ENCODE results near the gene GPR31.
"Not testable (repeated sequence)": the region's sequence is repeated elsewhere in the genome, so short reads cannot be mapped to it uniquely, and the experiment has no call there.

GPR31 gene

GRCh38 chr6:167167699-167168098 is 9.9 kb upstream of the GPR31 start:
- DNase-seq (ENCODE audit: low read depth, low spot score) = not testable (repeated sequence)

DNA sequence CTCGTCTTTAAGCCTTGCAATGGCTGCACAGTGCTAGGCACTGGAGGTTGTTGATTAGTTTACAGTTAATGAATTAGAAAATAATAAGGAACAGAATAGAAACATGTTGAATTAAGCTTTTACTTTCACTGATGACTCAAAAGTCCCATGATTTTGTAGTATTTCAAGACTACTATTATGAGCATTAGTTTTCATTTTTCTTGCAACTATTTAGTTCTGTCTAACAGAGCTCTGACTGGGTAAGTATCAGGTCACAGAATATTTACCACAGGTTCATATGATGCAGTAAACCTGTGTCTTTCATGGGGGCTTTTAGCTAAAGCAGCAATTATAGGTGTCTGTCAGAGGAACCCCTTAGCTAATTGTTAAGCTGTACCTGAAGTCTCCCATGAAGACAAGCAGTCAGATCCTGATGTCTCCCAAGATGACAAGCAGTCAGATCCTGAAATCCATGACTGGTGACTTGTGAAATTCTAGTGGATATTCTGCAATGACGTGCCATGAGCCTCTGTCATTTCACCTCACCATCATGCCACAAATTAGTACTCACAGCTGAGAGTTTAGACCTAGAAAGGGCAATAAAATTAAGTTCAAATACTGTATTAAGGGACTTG is 8.2 kb upstream of the GPR31 start:
- no peak for DNase-seq (ENCODE audit: low read depth, low spot score)

DNA sequence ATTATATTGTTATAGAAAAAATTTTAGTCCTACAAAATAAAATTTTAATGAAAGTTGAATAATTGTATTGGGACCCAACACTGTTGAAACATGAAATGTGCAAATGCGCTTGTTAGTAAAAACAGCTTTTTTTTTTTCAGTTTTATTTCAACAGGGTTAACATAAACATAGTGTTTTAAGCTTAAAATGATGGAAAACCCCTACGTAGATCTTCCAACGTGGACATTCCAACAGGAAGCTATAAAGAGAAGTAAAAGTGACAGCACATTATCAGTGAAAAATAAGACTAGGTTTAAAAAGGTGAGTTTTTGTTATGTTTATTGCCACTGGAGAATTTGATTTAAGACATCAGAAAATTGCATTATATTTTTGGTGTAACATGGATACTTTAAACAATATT is 6.5 kb upstream of the GPR31 start:
- no peak for DNase-seq (ENCODE audit: low read depth, low spot score)

DNA sequence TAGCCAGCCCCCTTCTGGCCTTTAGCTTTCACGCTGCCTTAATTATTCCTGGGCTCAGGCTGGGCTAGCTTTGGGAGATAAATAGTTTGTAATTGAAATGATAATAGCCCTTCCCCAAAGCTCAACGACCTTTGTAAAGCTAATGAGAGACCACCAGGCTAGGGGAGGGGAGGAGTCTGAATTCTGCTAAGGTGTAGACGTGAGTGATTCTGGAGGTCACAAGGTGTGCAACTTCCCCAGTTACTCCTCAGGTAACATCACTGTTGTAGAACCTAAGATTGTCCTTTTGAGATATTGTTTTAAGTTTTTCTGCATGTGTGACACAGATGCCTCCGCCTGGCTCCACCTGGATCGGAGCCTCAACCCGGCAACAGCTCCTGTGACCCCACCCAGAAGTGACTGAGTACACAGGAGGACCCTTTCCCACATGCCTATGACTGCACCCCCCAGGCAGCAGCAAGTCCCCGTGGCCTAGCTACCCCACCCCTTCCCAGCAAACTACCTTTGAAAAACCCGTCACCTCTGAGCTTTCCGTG is 5.8 kb upstream of the GPR31 start:
- DNase-seq (ENCODE audit: low read depth, low spot score) = no peak

DNA sequence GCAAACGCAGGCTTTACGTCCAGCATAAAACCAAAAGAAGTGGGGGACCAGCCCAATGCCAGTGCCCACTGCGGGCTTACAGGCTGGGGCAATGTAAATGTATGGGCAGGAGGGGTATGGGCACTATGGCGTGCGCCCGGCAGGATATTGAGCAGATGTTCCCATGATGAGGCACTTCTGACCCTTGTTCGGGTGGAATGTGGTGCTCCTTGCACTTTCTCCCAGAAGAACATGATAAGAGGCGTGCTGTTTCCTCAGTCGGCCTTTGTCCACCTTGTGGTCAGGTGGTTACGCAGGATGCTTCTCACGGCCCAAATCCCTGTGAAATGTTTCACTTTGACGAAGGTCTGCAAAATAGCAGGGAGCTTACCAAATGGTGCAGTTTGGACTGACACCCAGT is 4.8 kb upstream of the GPR31 start:
- DNase-seq (ENCODE audit: low read depth, low spot score) = no peak

GRCh38 chr6:167161851-167162467 is 4.2 kb upstream of the GPR31 start:
- DNase-seq (ENCODE audit: low read depth, low spot score) = no peak

GRCh38 chr6:167157414-167157813 is 366 bp downstream of the GPR31 start:
- DNase-seq (ENCODE audit: low read depth, low spot score) = no peak

GRCh38 chr6:167154895-167155294 is 2.9 kb downstream of the GPR31 start:
- no peak for DNase-seq (ENCODE audit: low read depth, low spot score)

- DNase-seq (ENCODE audit: low read depth, low spot score) = no peak
These were observed 3.5 kb downstream of the GPR31 start for GRCh38 chr6:167154291-167154690.

DNA sequence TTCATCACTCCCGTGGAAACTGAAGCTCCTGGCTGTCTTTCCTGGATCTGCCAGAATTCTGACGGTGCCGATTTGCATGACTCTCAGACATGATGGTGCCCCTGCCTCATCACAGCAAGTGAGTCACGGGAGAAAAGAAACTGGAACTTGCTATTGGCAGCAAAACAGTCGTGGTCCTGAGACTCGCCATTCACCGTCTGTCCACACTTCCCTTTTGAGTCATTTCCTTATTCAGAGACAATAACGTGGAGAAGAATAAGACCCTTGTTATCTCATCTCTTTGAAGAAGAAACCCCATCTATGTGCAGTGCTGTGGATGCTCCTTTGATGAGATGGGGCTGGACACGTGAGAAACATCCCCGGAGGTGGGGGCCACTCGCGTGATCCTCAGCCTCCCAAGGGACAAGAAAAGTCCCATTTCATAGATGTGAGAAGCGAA is 4.2 kb downstream of the GPR31 start:
- DNase-seq (ENCODE audit: low read depth, low spot score) = no peak

DNA sequence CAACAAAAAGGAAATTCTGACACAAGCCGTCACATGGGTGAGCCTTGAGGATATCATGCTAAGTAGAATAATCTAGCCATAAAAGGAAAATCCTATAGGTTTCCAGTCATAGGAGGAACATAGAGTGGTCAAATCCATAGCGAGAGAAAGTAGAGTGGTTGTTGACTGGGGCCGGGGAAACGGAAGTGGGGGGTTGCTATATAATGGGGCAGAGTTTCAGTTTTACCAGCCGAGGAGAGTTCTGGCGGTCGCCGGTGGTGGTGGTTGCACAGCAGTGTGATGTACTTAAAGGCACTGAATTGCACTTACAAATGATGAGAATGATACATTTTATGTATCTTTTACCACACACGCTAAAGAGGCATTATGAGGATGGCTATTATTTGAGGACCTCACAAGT is 4.9 kb downstream of the GPR31 start:
- no peak for DNase-seq (ENCODE audit: low read depth, low spot score)

DNA sequence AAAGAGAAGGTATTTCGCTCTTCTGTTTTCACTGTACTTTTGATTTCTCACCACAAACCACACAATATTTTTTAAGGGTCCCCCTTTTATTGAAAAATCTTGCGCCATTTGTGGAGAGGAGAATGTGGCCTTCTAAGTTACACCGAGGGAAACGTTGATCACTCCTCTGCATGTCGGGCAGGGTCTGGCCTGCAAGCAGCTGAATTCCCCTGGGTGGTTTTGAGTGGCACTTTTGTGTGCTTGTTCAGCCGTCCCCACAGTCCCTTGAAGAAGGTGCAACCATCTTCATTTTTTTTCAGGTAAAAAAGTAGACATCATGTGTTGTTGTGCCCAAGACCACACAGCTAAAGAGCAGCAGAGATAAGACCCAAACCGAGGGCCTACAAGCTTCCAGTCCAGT is 6.1 kb downstream of the GPR31 start:
- no peak for DNase-seq (ENCODE audit: low read depth, low spot score)

DNA sequence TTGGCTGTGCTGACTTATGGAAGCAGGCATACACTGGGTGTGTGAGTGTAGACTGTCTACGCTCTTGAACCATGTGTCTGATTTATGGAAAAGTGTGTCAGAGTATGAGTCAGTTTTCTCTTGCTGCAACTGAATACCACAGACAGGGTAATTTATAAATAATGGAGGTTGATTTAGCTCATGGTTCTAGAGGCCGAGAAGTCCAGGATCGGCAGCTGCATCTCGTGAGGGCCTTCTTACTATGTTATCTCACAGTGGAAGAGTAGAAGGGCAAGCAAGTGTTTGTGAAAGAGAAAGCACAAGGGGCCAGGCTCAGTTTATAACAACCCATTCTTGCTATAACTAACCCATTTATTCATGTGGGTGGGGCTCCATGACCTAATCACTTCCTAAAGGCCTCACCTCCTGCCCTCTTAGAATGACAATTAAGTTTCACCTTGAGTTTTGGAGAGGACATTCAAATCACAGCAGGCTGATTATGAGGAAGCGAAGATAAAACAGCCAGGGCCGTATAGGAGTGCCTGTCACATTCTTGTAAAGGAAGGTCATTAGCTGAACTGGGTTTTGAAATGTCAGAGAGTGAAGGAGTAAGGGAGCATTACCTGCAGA is 6.7 kb downstream of the GPR31 start:
- DNase-seq (ENCODE audit: low read depth, low spot score) = no peak

- no peak for DNase-seq (ENCODE audit: low read depth, low spot score)
These were observed 8.8 kb downstream of the GPR31 start for GRCh38 chr6:167148997-167149396.

- DNase-seq (ENCODE audit: low read depth, low spot score) = no peak
These were observed 9.8 kb downstream of the GPR31 start for GRCh38 chr6:167148021-167148420.

DNA sequence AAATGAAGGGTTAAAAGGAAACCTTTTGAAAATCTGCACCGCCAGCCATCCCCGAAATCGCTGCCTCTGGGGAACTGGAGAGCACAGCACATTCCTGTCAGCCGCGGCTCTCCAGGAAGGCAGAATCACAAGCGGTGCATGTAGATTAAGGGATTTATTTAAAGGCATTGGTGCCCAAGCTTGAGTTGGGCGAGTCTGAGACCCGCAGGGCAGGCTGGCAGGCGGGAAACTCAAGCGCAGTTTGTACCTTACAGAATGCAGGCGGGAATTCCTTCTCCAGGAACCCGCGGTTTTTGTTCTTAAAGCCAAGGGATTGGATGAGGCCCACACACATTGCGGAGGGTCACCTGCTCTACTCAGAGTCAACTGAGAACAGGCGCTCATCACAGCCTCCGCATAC is 10.8 kb downstream of the GPR31 start:
- DNase-seq (ENCODE audit: low read depth, low spot score) = no peak

DNA sequence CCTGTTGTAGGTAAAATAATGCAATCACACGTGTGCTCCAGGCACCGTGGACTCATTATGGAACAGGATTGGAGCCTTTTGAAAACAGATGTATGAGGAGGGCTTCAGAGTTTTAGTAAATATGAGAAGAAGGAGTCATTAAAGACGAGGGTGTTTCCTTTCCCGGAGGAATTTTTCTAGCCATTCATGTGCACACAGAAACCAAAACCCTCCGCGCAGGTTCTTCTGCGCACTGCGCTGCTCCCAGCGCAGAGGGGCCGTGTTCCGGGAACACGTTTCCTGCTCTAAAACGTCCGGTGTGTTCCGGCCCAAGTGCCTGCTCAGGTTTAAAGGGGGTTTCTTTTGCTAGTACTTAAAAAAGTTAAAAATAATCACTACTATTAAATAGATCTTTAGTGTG is 11.6 kb downstream of the GPR31 start:
- DNase-seq (ENCODE audit: low read depth, low spot score) = no peak

DNA sequence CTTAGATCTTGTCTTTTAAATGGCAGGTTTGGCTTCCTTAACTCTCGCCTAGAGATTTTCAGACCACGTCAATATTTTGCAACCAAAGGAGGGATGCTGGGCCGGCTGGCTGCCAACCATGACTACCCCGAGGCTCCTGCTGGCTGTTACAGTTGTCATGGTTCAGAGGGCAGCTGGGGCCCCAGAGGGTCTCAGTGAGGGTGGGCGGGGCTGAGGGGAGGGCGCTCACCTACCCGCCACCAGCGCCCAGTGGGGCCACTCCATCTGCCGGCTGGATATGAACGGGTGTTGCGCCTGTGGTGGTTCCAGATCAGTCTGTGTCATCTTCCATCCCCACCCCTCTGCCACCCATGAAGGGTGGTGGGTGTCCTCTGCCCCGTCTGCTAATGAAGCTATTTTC is 12.3 kb downstream of the GPR31 start:
- DNase-seq (ENCODE audit: low read depth, low spot score) = no peak

DNA sequence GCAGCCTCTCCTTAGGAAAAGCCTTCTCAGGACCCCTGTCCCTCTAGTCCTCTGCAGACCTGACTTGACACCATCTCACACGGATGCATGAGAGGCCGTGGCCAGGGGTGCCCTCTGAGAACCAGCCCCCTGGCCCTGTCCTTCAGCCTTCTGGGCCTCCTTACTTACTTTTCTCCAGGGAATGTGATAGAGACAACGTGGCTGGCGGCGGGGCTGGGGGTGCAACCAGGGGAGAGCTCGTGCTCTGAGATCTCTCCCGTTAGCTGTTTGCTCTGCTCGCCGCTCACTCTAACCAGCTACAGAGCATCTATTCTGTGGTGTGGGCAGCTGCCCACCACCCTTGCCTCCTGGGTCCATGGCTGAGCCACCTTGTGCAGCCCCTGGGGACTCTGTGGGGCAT is 14.7 kb downstream of the GPR31 start:
- no peak for DNase-seq (ENCODE audit: low read depth, low spot score)

DNA sequence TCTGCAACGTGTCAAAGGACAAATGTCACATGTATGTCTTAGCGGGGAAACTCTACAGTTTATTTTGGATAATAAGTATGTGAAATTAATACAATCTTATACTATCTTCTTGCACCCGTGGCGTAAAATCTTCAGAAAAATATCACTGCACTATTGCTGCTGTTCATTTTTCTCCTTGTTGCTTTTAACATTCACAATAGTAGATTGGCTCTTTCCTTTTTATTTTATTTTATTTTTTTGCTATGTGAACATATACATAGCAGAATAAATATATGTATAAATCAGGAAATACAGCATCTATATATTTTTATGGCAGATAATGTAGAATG is 15.4 kb downstream of the GPR31 start:
- DNase-seq (ENCODE audit: low read depth, low spot score) = no peak

DNA sequence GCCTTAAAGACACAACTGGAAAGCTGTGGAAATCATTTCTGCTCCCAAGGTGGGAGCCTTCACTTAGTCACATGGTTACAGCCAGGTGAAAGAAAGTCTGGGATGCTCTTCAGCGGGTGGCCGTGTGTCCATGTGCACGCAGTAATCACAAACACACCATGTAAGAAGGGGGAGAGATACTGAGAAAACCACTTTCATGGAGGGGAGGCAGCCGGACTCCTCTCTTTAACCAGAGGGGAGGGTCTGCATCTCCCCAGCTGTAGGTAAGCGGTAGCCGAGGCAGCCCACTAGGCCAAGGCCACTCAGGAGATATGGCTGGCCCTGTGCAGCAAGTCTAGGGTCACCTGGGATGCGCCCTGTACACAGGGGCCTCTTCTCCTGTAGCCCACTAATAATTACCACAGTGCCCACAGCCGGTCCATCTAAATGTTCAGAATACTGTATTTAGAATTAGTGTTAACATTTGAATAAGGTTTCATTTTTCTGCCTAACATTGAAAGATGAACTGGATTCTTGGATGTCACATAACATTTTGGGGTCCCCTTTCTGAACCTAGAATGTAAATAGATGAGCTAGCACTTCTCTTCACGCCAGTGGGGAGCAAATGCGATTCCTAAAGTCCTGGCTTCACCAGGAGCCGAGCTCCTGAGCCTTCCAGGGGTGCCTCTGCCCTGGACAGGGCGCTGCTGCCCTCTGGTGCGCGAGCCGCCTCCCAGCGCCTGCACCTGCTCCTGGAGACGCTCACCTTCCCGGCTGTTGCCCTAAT is 15.9 kb downstream of the GPR31 start:
- DNase-seq (ENCODE audit: low read depth, low spot score) = no peak

Data from brain pericyte (primary cell).